HepG2 (cell line): ENCODE measurements around the gene ELL. TPM values are rescaled to one million over a fixed set of nuclear protein-coding genes. Genes with fewer than 3 reads are reported as not detected.

Experiments used
- ARID4A ChIP-seq: sonication (generic); formaldehyde crosslinking; IDR thresholded peaks from 2 replicates; pipeline ENCODE4 v1.5.0; 2020; ENCODE audit warnings: mild to moderate bottlenecking, missing genetic modification reagents, borderline replicate concordance
- ERF ChIP-seq: IDR thresholded peaks from 2 replicates; pipeline ENCODE4 v1.6.1; 2018; ENCODE audit warnings: missing biosample characterization, missing genetic modification reagents
- NFKB2 ChIP-seq: sonication (generic); formaldehyde crosslinking; IDR thresholded peaks from 2 replicates; pipeline ENCODE4 v1.4.0; 2020; ENCODE audit warnings: missing genetic modification reagents, borderline replicate concordance
- NRL ChIP-seq: sonication (generic); formaldehyde crosslinking; IDR thresholded peaks from 2 replicates; pipeline ENCODE4 v1.5.0; 2020; ENCODE audit warnings: missing genetic modification reagents, mild to moderate bottlenecking, moderate library complexity, borderline replicate concordance
- SAP130 ChIP-seq: IDR thresholded peaks from 2 replicates; pipeline ENCODE4 v1.6.1; 2016; ENCODE audit warnings: low read depth
- TOPORS ChIP-seq: sonication (generic); formaldehyde crosslinking; IDR thresholded peaks from 2 replicates; pipeline ENCODE4 v1.8.0; 2023; ENCODE audit warnings: mild to moderate bottlenecking, missing genetic modification reagents
- ZFP41 ChIP-seq: sonication (generic); formaldehyde crosslinking; IDR thresholded peaks from 2 replicates; pipeline ENCODE4 v1.4.0; 2020; ENCODE audit warnings: mild to moderate bottlenecking, missing genetic modification reagents, borderline replicate concordance
- ZNF143 ChIP-seq: sonication (generic); formaldehyde crosslinking; IDR thresholded peaks from 2 replicates; pipeline ENCODE4 v1.4.0; 2020; ENCODE audit warnings: missing genetic modification reagents
- ZNF552 ChIP-seq: sonication (generic); formaldehyde crosslinking; IDR thresholded peaks from 2 replicates; pipeline ENCODE4 v1.9.0; 2022; ENCODE audit warnings: missing genetic modification reagents, mild to moderate bottlenecking, borderline replicate concordance
- ZNF674 ChIP-seq: sonication (generic); formaldehyde crosslinking; IDR thresholded peaks from 2 replicates; pipeline ENCODE4 v1.5.0; 2020; ENCODE audit warnings: low read depth, mild to moderate bottlenecking, missing genetic modification reagents
- ZNF710 ChIP-seq: sonication (generic); formaldehyde crosslinking; IDR thresholded peaks from 2 replicates; pipeline ENCODE4 v1.5.0; 2020; ENCODE audit warnings: mild to moderate bottlenecking, missing genetic modification reagents, borderline replicate concordance
- ZNF720 ChIP-seq: sonication (generic); formaldehyde crosslinking; IDR thresholded peaks from 2 replicates; pipeline ENCODE4 v1.4.0; 2020; ENCODE audit warnings: missing genetic modification reagents
- polyA plus RNA-seq, 8 experiments: library from polyadenylated mRNA; depleted of rRNA in 3 of 8; stranded (reverse) in 7 of 8; unstranded in 1 of 8; fragments of >200 nt; fragmentation: Illumina TruSeq in 4 of 8; extraction: Trizol in 4 of 8; gene quantifications; 2 replicates each; pipeline versions ENCODE4 v1.2.1 to v1.2.3, GENCODE V29; 2011 to 2016; ENCODE audit warnings: low read depth in 4 of 8, missing spikeins in 1 of 8, mixed read lengths in 1 of 8; ENCODE audit not compliant: insufficient read depth in 1 of 8
- total RNA-seq, 5 experiments: library from RNA; depleted of rRNA; stranded (reverse); fragments of >200 nt; fragmentation: Illumina TruSeq; extraction: Trizol; gene quantifications; 2 replicates each; pipeline ENCODE4 v1.2.3, GENCODE V29; 2016; ENCODE audit warnings: low read depth in 1 of 5

ELL gene
- total and polyA plus RNA-seq, 2 of the 13 experiments (the other 11 are each of a cell fraction or from before 2014, with no cell fraction given), result 3.7 to 5.4 TPM

- TF ChIP-seq ZNF674 (no peak), TOPORS (0 out of 2 replicates have a peak, but pooled peaks have one; percentile 3), ZNF143 (CRISPR knock-in tag) (no peak), ERF (CRISPR knock-in tag) (0 out of 2 replicates have a peak, but pooled peaks have one; percentile 34), ZNF552 (0 out of 2 replicates have a peak, but pooled peaks have one; percentile 46), SAP130 (CRISPR knock-in tag) (peak; percentile 80), NFKB2 (peak; percentile 18; the same call in 1 of the 2 replicates), ZFP41 (no peak), ARID4A (CRISPR knock-in tag) (peak; percentile 66), NRL (CRISPR knock-in tag) (peak; percentile 64; the same call in 1 of the 2 replicates), ZNF720 (CRISPR knock-in tag) (no peak), ZNF710 (CRISPR knock-in tag) (peak; percentile 70)
Measured at GRCh38 chr19:18419699-18420460, 102.0 kb downstream of the ELL start (continued).
